HT-29 (cell line): ENCODE data around the gene EML6. TPM values are rescaled to one million over a fixed set of nuclear protein-coding genes. Genes with fewer than 3 reads are reported as not detected.

Experiments used
- small RNA-seq: library from RNA; depleted of rRNA; stranded (forward); fragments of <200 nt; gene quantifications from one replicate; pipeline ENCODE3, GENCODE V24; 2014
- total RNA-seq: library from RNA; depleted of rRNA; stranded (reverse); fragments of >200 nt; shearing (Covaris generic); gene quantifications from 2 replicates; pipeline ENCODE4 v1.2.3, GENCODE V29; 2014

The EML6 gene
- total RNA-seq, 1 experiment from 2014 or later: 3.0 TPM

Small RNA genes within 50 kb of the gene (small RNA-seq; reads per million reads assigned to genes)
- gene RNU6-433P (not detected), gene RNU7-81P (not detected)
